H1 (cell line): ENCODE results near the gene FAM240A.

Experiments
- EP300 ChIP-seq, 2 experiments: IDR thresholded peaks; 1 replicate in 1 of 2; 2 replicates in 1 of 2; pipeline ENCODE4 v1.6.1; 2011 to 2012; ENCODE audit warnings: low read depth in 2 of 2, low read length in 2 of 2, mild to moderate bottlenecking in 2 of 2, borderline replicate concordance in 1 of 2, inconsistent platforms in 1 of 2, moderate library complexity in 1 of 2
- EZH2 ChIP-seq: fragments of 200-600 bp; sonication (generic); IDR thresholded peaks from 2 replicates; pipeline ENCODE4 v1.7.1; 2012; ENCODE audit warnings: low read depth, mild to moderate bottlenecking, moderate library complexity, low read length, inconsistent platforms; ENCODE audit not compliant: severe bottlenecking
- POLR2AphosphoS5 ChIP-seq: IDR thresholded peaks from 2 replicates; pipeline ENCODE4 v1.6.1; 2011; ENCODE audit warnings: low read depth, low read length
- RAD21 ChIP-seq, 2 experiments: IDR thresholded peaks in 1 of 2; conservative IDR thresholded peaks in 1 of 2; 2 replicates each; pipeline ENCODE4 v1.6.1; 2011; ENCODE audit warnings: low read depth in 2 of 2, low read length in 2 of 2, improper control_type of control experiment in 1 of 2, inconsistent platforms in 1 of 2, mild to moderate bottlenecking in 1 of 2, moderate library complexity in 1 of 2
- SIN3A ChIP-seq, 2 experiments: IDR thresholded peaks in 1 of 2; conservative IDR thresholded peaks in 1 of 2; 2 replicates each; pipeline ENCODE4 v1.6.1; 2011 to 2012; ENCODE audit warnings: low read length in 2 of 2, improper control_type of control experiment in 1 of 2, low read depth in 1 of 2, mild to moderate bottlenecking in 1 of 2
- TAF1 ChIP-seq: IDR thresholded peaks from 2 replicates; pipeline ENCODE4 v1.6.1; 2011; ENCODE audit warnings: mild to moderate bottlenecking, low read depth, low read length
- TEAD4 ChIP-seq: IDR thresholded peaks from 2 replicates; pipeline ENCODE4 v1.6.1; 2012; ENCODE audit warnings: low read depth, low read length, inconsistent platforms, mixed read lengths
- TF ChIP-seq, protein P1 (sequence below), 3 experiments: IDR thresholded peaks; 1 replicate in 2 of 3; 2 replicates in 1 of 3; pipeline versions ENCODE4 v1.5.1 to v1.6.1; 2011; ENCODE audit warnings: low read length in 3 of 3, mild to moderate bottlenecking in 3 of 3, inconsistent platforms in 2 of 3, low read depth in 1 of 3, moderate library complexity in 1 of 3; ENCODE audit not compliant: insufficient read depth in 1 of 3; ENCODE audit errors: control extremely low read depth in 1 of 3
- TF ChIP-seq, protein P2 (sequence below): IDR thresholded peaks from 2 replicates; pipeline ENCODE4 v1.6.1; 2012; ENCODE audit warnings: low read length, inconsistent platforms

GRCh38 chr3:46624533-46624932, 12.2 kb downstream of the FAM240A start:
- TF ChIP-seq SIN3A (conservative IDR thresholded peaks at IDR 0.05 in 1 of 2, IDR thresholded peaks at IDR 0.05 in 1 of 2; ENCODE audit: low read depth in 1 of 2, low read length in 2 of 2) (no peak), TAF1 (no peak), EP300 (IDR thresholded peaks at IDR 0.05; ENCODE audit: borderline replicate concordance in 1 of 2, low read depth in 2 of 2, low read length in 2 of 2) (no peak), TEAD4 (no peak), POLR2AphosphoS5 (no peak), EZH2 (no peak), RAD21 (IDR thresholded peaks at IDR 0.05 in 1 of 2, conservative IDR thresholded peaks at IDR 0.05 in 1 of 2; ENCODE audit: low read depth in 2 of 2, low read length in 2 of 2) (no peak)
- TF ChIP-seq, protein P1, sequence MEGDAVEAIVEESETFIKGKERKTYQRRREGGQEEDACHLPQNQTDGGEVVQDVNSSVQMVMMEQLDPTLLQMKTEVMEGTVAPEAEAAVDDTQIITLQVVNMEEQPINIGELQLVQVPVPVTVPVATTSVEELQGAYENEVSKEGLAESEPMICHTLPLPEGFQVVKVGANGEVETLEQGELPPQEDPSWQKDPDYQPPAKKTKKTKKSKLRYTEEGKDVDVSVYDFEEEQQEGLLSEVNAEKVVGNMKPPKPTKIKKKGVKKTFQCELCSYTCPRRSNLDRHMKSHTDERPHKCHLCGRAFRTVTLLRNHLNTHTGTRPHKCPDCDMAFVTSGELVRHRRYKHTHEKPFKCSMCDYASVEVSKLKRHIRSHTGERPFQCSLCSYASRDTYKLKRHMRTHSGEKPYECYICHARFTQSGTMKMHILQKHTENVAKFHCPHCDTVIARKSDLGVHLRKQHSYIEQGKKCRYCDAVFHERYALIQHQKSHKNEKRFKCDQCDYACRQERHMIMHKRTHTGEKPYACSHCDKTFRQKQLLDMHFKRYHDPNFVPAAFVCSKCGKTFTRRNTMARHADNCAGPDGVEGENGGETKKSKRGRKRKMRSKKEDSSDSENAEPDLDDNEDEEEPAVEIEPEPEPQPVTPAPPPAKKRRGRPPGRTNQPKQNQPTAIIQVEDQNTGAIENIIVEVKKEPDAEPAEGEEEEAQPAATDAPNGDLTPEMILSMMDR (IDR thresholded peaks at IDR 0.05; ENCODE audit: control extremely low read depth in 1 of 3, insufficient read depth in 1 of 3, low read depth in 1 of 3, low read length in 3 of 3), result no peak
- TF ChIP-seq, protein P2, sequence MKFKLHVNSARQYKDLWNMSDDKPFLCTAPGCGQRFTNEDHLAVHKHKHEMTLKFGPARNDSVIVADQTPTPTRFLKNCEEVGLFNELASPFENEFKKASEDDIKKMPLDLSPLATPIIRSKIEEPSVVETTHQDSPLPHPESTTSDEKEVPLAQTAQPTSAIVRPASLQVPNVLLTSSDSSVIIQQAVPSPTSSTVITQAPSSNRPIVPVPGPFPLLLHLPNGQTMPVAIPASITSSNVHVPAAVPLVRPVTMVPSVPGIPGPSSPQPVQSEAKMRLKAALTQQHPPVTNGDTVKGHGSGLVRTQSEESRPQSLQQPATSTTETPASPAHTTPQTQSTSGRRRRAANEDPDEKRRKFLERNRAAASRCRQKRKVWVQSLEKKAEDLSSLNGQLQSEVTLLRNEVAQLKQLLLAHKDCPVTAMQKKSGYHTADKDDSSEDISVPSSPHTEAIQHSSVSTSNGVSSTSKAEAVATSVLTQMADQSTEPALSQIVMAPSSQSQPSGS, result no peak
